Activated gamma-delta T cell (primary cell): ENCODE results near the gene SFXN2.
"Not testable (repeated sequence)": the region's sequence is repeated elsewhere in the genome, so short reads cannot be mapped to it uniquely, and the experiment has no call there.

Experiments used
- DNase-seq: peaks from one replicate; lab custom pipeline; 2025; lab: John Stamatoyannopoulos, UW

The SFXN2 gene

DNA sequence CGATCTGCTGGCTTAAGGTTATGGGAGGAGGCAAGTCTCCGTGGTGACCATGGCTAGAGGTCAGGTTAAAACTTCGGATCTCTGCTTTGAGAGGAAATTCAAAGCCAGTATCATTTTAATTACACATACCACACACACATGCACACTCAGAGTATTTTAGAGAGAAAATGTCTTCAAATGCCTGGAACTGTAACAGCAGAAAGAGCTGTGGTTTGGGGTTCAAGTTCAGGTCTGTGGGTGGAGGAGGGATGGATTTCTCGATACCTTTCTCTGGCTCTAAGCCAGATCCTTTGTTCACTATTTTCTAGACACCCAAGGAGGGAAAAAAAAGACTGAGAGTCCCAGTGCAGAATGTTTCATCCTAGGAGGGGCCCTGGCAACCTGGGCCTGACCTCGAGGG lies 32.7 kb upstream of the SFXN2 start:
- no peak for DNase-seq

DNA sequence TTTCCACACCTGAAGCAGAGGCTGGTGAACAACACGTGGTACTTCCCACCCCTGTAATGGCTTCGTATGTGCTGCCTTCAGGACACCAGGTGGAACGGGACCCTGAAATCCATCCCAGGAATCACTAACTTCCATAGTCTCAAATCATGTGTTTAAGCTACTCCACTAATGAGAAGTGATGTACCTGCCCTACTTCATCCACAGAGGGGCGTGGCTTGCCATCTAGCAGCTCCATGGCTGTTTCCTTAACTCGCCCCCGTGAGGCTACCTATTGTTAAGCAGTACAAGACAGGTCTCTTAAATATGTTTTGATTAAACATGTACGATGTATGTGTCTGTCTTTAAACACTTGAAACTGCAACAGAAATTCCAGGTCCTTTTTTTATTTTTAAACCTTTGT lies 32.0 kb upstream of the SFXN2 start:
- DNase-seq, result no peak

DNA sequence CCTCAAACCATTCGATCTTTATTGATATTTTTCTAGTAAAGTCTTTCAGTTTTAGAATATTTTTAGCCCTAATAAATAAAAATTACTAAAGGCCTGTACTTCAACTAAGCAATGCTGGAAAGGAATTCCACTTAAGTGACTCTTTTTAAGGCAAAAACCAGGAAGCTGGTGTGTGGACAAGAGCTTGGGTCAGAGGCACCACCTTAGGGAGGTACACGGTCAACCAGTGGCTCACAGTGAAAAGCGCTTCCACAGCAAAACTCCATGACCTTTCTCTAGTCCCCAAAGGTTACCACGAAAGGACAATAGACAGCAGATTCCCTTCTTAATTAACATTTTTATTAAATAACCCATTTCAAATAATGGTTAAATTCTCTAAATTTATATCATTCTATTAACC lies 31.5 kb upstream of the SFXN2 start:
- no peak for DNase-seq

- no peak for DNase-seq
These were observed 30.7 kb upstream of the SFXN2 start for GRCh38 chr10:102683736-102684135.

- DNase-seq, result no peak
These were observed 23.0 kb upstream of the SFXN2 start for GRCh38 chr10:102691285-102692066.

- not testable (repeated sequence) for DNase-seq
These were observed 19.0 kb upstream of the SFXN2 start for GRCh38 chr10:102695401-102695800.

DNA sequence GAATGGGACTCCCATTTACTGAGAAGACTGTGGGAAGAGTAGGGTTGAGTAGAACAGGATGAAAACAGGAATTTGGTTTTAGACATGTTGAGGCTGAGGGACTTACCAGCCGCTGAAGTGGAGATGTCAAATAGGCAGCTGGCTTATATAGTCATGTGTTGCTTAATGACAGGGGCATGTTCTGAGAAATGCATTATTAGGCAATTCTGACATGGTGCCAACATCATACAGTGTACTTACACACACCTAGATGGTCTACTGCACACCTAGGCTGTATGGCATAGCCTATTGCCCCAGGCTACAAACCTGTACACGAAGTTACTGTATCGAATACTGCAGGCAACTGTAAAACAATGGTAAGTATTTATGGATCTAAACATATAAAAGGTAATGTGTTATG lies 17.7 kb upstream of the SFXN2 start:
- DNase-seq, result no peak

- no peak for DNase-seq
These were observed 15.5 kb upstream of the SFXN2 start for GRCh38 chr10:102698894-102699293.

- DNase-seq, result no peak
These were observed 13.2 kb upstream of the SFXN2 start for GRCh38 chr10:102701272-102701671.

DNA sequence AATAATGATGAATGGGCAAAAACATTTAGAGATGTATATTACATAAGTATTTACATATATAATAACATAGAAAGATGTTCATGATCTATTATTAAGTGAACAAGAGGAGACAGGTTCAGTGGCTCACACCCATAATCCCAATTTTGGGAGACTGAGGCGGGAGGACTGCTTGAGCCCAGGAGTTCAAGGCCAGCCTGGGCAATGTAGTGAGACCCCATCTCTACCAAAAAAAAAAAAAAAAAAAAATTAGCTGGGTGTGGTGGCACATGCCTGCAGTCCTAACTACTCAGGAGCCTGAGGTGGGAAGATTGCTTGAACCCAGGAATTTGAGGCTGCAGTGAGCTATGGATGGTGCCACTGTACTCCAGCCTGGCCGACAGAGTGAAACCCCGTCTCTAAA lies 12.6 kb upstream of the SFXN2 start:
- DNase-seq, result no peak

DNA sequence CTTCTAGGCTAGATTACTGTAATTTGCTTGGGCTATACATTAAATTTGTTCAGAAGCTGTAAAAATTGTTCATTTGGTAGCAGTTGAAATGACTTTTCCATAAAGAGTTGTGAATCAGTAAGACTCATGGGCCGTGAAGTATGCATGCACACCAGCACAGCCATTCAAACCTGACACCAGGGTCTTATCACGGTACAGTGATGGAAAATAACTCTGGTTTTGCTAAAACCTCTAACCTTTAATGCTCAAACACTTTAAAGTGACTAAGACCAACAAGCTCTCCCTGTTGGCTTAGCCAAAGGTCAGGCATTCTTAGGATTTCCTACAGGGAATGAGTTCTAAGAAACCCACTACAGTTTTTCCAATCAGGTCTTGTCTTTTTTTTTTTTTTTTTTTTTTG lies 11.7 kb upstream of the SFXN2 start:
- no peak for DNase-seq

DNA sequence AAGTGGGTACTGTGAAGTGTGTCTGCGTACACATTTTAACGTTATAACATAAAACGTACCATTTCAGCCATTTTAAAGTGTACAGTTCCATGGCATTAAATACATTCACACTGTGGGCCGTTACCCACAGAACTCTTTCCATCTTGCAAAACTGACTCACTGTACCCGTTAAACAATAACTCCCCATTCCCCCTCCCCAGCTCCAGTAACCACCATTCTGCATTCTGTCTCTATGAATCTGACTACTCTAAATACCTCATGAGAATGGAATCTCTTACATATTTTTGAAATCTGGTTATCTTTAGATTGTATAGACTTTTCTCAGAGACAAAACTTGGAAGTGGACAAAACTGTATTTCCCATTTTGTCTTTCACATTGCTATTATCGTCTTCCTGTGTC lies 9.5 kb upstream of the SFXN2 start:
- DNase-seq, result no peak

GRCh38 chr10:102705531-102705930 lies 8.9 kb upstream of the SFXN2 start:
- no peak for DNase-seq

- DNase-seq, result no peak
These were observed 3.8 kb upstream of the SFXN2 start for GRCh38 chr10:102710609-102711008.

DNA sequence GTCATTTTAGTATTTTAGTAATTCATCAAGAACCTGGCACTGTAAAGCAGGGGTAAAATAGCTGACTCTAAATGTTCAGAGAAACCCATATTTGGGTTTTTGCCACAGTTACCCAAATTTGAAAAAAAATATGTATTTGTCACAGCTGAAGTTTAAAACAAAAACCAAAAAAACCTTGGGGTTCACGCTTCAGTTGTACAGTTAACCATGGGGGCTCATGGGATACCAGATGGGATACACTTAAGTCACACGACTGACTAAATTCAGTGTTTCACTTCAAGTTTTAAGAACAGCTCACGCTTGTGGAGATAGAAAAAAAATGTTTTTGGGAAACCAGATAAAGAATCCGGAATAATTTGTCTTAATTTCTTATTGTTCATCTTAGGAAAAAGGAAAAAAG lies 2.3 kb upstream of the SFXN2 start:
- DNase-seq, result no peak

DNA sequence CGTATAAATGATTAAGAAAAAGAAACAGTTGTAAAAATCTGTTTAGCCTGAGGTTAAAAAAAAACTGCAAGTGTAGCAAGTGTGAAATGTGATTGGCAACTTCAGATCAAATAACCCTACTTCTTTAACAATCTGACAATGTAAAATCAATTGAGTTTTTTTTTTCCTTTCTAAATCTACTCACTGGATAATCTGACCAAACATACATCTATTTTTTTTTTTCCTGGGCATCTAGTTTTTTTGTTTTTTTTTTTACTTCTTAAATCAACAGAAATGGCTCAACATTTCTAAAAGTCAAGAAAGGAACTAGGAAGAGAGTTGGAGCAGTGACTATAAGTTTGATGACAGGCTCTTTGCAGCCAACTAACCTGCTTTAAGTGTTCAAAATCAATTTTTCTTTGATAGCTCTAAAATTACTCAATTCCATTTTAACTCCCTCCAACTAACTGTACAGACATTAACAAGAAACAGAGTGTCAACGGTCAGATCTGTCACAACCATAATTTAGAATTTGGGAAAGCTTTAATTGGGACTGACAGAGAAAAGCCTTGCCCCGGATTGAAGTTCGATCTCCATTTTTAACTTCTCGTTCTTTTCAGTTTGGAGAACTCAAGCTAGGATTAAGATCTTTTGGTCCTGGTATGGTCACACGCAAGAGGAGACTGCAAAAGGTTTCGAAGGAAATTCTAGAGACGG lies 1.4 kb upstream of the SFXN2 start:
- DNase-seq, result no peak

GRCh38 chr10:102713539-102713813 lies 960 bp upstream of the SFXN2 start:
- DNase-seq, result peak; percentile 40

- peak; percentile 93 for DNase-seq
These were observed 419 bp upstream of the SFXN2 start, which contains the start of gene ARL3 for GRCh38 chr10:102713814-102714620. ARL3 (minus strand) TSS chr10:102714397; CDS start chr10:102714275, 122 bp downstream.

DNA sequence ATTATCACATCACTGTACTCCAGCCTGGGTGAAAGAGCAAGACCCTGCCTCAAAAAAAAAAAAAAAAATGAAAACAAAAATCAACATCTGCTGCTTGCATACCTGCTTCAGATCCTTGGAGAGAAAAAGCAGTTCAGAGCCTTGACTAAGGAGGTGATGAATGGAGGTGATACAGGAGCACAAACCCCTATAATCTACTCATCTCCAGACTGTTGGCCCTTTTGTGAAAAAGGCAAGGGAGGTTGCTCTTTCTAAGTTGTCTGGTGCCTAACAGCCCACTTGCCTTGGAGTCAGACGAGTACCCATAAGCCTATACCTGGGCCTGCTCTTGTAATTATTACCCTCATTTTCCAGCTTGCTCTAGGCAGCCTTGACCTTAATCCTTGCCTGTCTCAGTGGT lies 1.4 kb downstream of the SFXN2 start:
- DNase-seq, result no peak

- DNase-seq, result not testable (repeated sequence)
These were observed 2.6 kb downstream of the SFXN2 start for GRCh38 chr10:102716900-102717565.

DNA sequence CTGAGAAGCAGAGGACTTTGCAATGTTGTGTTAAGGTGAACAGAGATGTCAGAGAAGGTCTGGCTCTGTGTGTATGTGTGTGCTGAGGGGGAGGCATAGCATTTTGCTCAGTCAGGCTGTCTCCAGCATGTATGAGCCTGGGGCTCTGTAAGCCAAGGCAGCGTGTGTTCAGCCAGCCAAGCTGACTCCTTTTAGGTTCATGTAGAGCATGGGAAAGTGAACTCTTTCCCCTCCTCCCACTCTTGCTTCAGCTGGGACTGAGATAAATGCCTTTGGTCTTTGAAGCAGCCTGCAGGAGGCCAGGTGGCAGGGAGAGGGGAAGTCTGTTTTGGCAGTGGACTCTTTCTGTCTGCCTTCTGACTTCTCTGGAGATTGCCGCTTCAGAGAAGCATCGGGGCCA lies 3.8 kb downstream of the SFXN2 start:
- DNase-seq, result no peak

- no peak for DNase-seq
These were observed 5.9 kb downstream of the SFXN2 start for GRCh38 chr10:102720337-102720736.
